BE2C (cell line): ENCODE data around the gene ACTL10.
A peak's percentile ranks its signal among the peaks of the same experiment; 100 is the strongest.

Source experiments
- DNase-seq: peaks from one replicate; pipeline ENCODE4 v3.0.0-alpha.2; 2020
- H3K27me3 ChIP-seq: fragments of 250-450 bp; sonication (Bioruptor Pico); 2 replicates; pipeline ENCODE4 v1.5.1; 2020; ENCODE audit warnings: mild to moderate bottlenecking
- H3K36me3 ChIP-seq: fragments of 250-450 bp; sonication (Bioruptor Pico); 2 replicates; pipeline ENCODE4 v1.5.1; 2020; ENCODE audit warnings: mild to moderate bottlenecking
- H3K4me1 ChIP-seq: fragments of 250-450 bp; sonication (Bioruptor Pico); 2 replicates; pipeline ENCODE4 v1.5.1; 2020
- H3K4me3 ChIP-seq: 2 replicates; pipeline ENCODE4 v1.5.1; 2011; ENCODE audit warnings: low read depth, low read length
- H3K9me3 ChIP-seq: fragments of 250-450 bp; sonication (Bioruptor Pico); 2 replicates; pipeline ENCODE4 v1.5.1; 2020
- CTCF ChIP-seq: IDR thresholded peaks from 2 replicates; pipeline ENCODE4 v1.5.1; 2012; ENCODE audit warnings: mild to moderate bottlenecking, low read depth, low read length

The ACTL10 gene

DNA sequence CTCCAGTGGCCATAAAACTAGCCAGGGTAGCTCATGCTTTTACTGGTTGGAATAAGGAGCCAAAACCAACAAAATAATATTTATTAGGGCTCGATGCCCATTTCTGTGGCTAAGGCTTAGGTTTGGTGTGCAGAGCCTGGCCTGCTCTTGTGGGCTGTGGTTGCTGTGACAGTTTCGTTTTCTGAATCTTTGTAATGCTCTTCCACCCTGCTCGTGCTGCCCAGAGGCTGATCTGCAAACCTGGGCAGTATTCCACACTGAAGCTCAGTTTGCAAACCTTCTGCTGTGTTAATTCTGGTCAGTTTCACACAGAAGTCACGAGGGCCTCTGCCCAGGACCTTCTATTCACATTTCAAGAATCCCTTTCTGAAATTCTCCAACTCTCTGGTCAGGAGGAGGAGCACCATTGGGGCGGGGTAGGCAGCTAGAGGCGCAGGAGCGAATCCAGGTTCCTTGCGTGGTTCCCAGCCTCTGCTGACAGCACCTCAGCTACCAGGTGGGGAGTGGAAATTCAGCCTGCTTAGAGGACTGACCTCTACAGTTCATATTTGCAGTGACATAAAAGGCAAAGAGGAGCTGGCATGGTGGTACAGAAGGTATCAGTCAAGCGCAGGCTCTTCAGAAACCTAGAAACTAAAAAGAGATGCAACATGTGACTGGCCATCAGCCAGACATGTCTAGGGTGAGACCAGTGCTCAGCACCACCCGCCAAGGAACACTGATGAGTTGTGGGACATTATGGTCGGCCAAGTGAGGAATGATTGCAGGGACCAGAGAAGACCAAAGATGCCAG is 18.9 kb upstream of the ACTL10 start:
- H3K9me3 ChIP-seq = no peaks in the 10 kb centered on the region
- DNase-seq = no peak

DNA sequence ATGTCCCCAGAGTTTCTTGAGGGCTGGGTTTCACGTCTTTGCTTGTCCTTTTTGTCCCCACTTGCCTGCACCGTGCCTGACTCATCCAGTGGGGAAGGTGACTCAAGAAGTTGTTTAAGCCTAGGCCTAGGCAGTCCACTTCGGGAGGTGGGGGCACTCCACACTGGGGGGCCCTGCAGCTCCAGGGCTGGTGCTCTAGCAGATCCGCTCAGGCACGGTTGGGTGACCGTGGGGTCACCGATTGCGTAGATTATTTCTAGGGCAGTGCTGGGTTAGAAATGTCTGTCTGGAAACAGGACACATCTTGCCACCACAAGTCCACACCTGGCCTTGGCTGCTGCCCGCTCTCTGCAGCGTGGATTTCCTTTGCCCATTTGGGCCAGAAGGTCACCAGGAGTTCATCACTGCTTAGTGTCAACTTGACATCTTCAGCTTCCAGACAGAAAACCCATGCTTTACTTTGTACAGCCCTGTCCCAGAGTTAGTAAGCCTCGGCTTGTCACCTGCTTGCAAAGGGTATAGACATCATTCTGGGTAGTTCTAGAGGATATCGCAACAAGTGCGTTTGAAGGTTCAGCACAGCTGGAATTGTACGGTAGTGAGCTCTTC is 18.2 kb upstream of the ACTL10 start:
- Histone ChIP-seq H3K9me3 (no peaks in the 10 kb centered on the region), H3K4me1 (peaks cover 29% of the 10 kb centered on the region), H3K36me3 (peaks cover 15% of the 10 kb centered on the region), H3K27me3 (no peaks in the 10 kb centered on the region), H3K4me3 (no peak overlapping the region)
- no peak for DNase-seq
- TF ChIP-seq CTCF = no peak

More for the DNA sequence above, 18.9 kb upstream of the ACTL10 start:
- H3K4me3 ChIP-seq = no peak overlapping the region
- H3K4me1 ChIP-seq = peaks cover 29% of the 10 kb centered on the region
- H3K36me3 ChIP-seq = peaks cover 15% of the 10 kb centered on the region
- no peaks in the 10 kb centered on the region for H3K27me3 ChIP-seq
- no peak for TF ChIP-seq CTCF

- H3K4me3 ChIP-seq = peak overlapping the region; percentile 15
- H3K36me3 ChIP-seq = peaks cover 15% of the 10 kb centered on the region
- peaks cover 29% of the 10 kb centered on the region for H3K4me1 ChIP-seq
- no peaks in the 10 kb centered on the region for H3K9me3 ChIP-seq
- DNase-seq = peak; percentile 58
- no peak for TF ChIP-seq CTCF
- H3K27me3 ChIP-seq = no peaks in the 10 kb centered on the region
Measured at GRCh38 chr20:33649201-33649681, 17.5 kb upstream of the ACTL10 start.

- Histone ChIP-seq H3K36me3 (peaks cover 7% of the 10 kb centered on the region), H3K4me3 (no peak overlapping the region), H3K9me3 (no peaks in the 10 kb centered on the region), H3K27me3 (no peaks in the 10 kb centered on the region), H3K4me1 (peaks cover 29% of the 10 kb centered on the region)
- TF ChIP-seq CTCF = no peak
- no peak for DNase-seq
Measured at GRCh38 chr20:33650111-33650752, 16.5 kb upstream of the ACTL10 start.

GRCh38 chr20:33650753-33651561 is 15.8 kb upstream of the ACTL10 start:
- Histone ChIP-seq H3K36me3 (no peaks in the 10 kb centered on the region; the same call in none of the 2 replicates), H3K9me3 (no peaks in the 10 kb centered on the region), H3K4me1 (peaks cover 29% of the 10 kb centered on the region), H3K27me3 (no peaks in the 10 kb centered on the region), H3K4me3 (no peak overlapping the region)
- DNase-seq = no peak
- no peak for TF ChIP-seq CTCF
